GM12891 (cell line): Measurements from ENCODE around the gene SLC10A7.

ENCODE experiments used
- POLR2A ChIP-seq: IDR thresholded peaks from 2 replicates; pipeline ENCODE4 v1.6.1; 2011; ENCODE audit warnings: low read depth, low read length, control low read depth
- POLR2AphosphoS5 ChIP-seq: IDR thresholded peaks from 2 replicates; pipeline ENCODE4 v1.6.1; 2011; ENCODE audit warnings: low read depth, low read length, control low read depth

GRCh38 chr4:146349306-146349705, 172.4 kb downstream of the SLC10A7 start:
- no peak for TF ChIP-seq POLR2A
- TF ChIP-seq POLR2AphosphoS5, result no peak
